K562 (cell line): ENCODE measurements around the gene BRPF1. TPM values are rescaled to one million over a fixed set of nuclear protein-coding genes. Genes with fewer than 3 reads are reported as not detected.
A peak's percentile ranks its signal among the peaks of the same experiment; 100 is the strongest.

Experiments
- ASH1L ChIP-seq: fragments of 450-650 bp; IDR thresholded peaks from 2 replicates; pipeline ENCODE4 v1.6.1; 2018; ENCODE audit warnings: borderline replicate concordance, mild to moderate bottlenecking, low read depth; ENCODE audit not compliant: partially characterized antibody
- DPF2 ChIP-seq: fragments of 450-650 bp; IDR thresholded peaks from 2 replicates; pipeline ENCODE4 v1.6.1; 2016
- ELF4 ChIP-seq: fragments of 450-650 bp; formaldehyde crosslinking; IDR thresholded peaks from 2 replicates; pipeline ENCODE4 v1.4.0; 2022; ENCODE audit warnings: missing genetic modification characterization
- GTF3C2 ChIP-seq: IDR thresholded peaks from 3 replicates; pipeline ENCODE4 v1.6.1; 2011; ENCODE audit warnings: borderline replicate concordance, mild to moderate bottlenecking, moderate library complexity; ENCODE audit not compliant: insufficient read length; ENCODE audit errors: extremely low read depth
- KLF16 ChIP-seq: IDR thresholded peaks from 2 replicates; pipeline ENCODE4 v1.6.1; 2016; ENCODE audit warnings: antibody characterized with exemption
- NEUROD1 ChIP-seq: fragments of 150-350 bp; IDR thresholded peaks from 2 replicates; pipeline ENCODE4 v1.6.1; 2014; ENCODE audit warnings: borderline replicate concordance, low read length, low read depth; ENCODE audit not compliant: partially characterized antibody
- NUFIP1 ChIP-seq: fragments of 450-650 bp; IDR thresholded peaks from 2 replicates; pipeline ENCODE4 v1.6.1; 2018; ENCODE audit not compliant: partially characterized antibody
- POLR2B ChIP-seq: fragments of 450-650 bp; IDR thresholded peaks from 2 replicates; pipeline ENCODE4 v1.6.1; 2018; ENCODE audit warnings: low read depth; ENCODE audit not compliant: partially characterized antibody
- RNF2 ChIP-seq: sonication (generic); IDR thresholded peaks from 2 replicates; pipeline ENCODE4 v1.6.1; 2016
- SIN3A ChIP-seq, 2 experiments: fragments of 150-350 bp in 1 of 2; IDR thresholded peaks; 2 replicates each; pipeline ENCODE4 v1.6.1; 2011 to 2016; ENCODE audit warnings: borderline replicate concordance in 2 of 2, low read depth in 2 of 2, low read length in 2 of 2, mild to moderate bottlenecking in 2 of 2, moderate library complexity in 2 of 2; ENCODE audit not compliant: control insufficient read depth in 1 of 2
- WHSC1 ChIP-seq: IDR thresholded peaks from one replicate; pipeline ENCODE4 v1.6.1; 2012; ENCODE audit warnings: low read length, control low read depth, inconsistent platforms
- ZNF175 ChIP-seq: fragments of 200-800 bp; sonication (Bioruptor generic); IDR thresholded peaks from 2 replicates; pipeline ENCODE4 v1.6.1; 2016; ENCODE audit warnings: low read depth, mild to moderate bottlenecking, missing genetic modification characterization, missing compliant biosample characterization
- polyA plus RNA-seq, 8 experiments: library from polyadenylated mRNA; depleted of rRNA in 4 of 8; stranded (reverse) in 5 of 8; unstranded in 3 of 8; fragments of >200 nt; fragmentation: Nextera tagmentation in 2 of 8; fragmentation: Illumina TruSeq in 1 of 8; extraction: Ambion mirVana in 2 of 8; extraction: Trizol in 1 of 8; gene quantifications; 2 replicates each; pipeline versions ENCODE4 v1.2.1 to v1.2.3, GENCODE V29; 2011 to 2014; ENCODE audit warnings: inconsistent platforms in 1 of 8, missing spikeins in 1 of 8
- total RNA-seq, 7 experiments: library from RNA; depleted of rRNA in 6 of 7; stranded (reverse); fragments of >200 nt in 6 of 7; fragmentation: Illumina TruSeq in 2 of 7; extraction: Trizol in 2 of 7; gene quantifications; 2 replicates each; pipeline versions ENCODE4 v1.2.1 to v1.2.3, GENCODE V29; 2011 to 2021; ENCODE audit warnings: low replicate concordance in 1 of 7
- TF ChIP-seq, protein P1 (sequence below): fragments of 450-650 bp; formaldehyde crosslinking; IDR thresholded peaks from 2 replicates; pipeline ENCODE4 v1.4.0; 2020; ENCODE audit warnings: mild to moderate bottlenecking
- TF ChIP-seq, protein P2 (sequence below), 3 experiments: fragments of 200-800 bp in 1 of 3; fragments of 250-450 bp in 1 of 3; fragments of 450-650 bp in 1 of 3; sonication (Bioruptor Pico) in 1 of 3; sonication (Bioruptor generic) in 1 of 3; formaldehyde crosslinking in 1 of 3; IDR thresholded peaks; 2 replicates each; pipeline versions ENCODE4 v1.6.1 to v1.8.0; 2016 to 2022; ENCODE audit warnings: mild to moderate bottlenecking in 2 of 3, missing genetic modification characterization in 2 of 3, missing compliant biosample characterization in 1 of 3, moderate library complexity in 1 of 3
- TF ChIP-seq, protein P3 (sequence below): fragments of 150-350 bp; conservative IDR thresholded peaks from 2 replicates; pipeline ENCODE4 v1.6.1; 2014; ENCODE audit warnings: low read length

The BRPF1 gene
- total and polyA plus RNA-seq, 9 of the 15 experiments (the other 6 are each of a cell fraction or from before 2014, with no cell fraction given), result 1.1 to 40.2 (median 23.5) TPM

GRCh38 chr3:9704347-9705322, 26.9 kb upstream of the BRPF1 start (continued):
- TF ChIP-seq RNF2, result no peak
- no peak for TF ChIP-seq NEUROD1
- no peak for TF ChIP-seq ZNF175 (CRISPR knock-in tag)
- TF ChIP-seq KLF16, result no peak
- TF ChIP-seq, protein P1, sequence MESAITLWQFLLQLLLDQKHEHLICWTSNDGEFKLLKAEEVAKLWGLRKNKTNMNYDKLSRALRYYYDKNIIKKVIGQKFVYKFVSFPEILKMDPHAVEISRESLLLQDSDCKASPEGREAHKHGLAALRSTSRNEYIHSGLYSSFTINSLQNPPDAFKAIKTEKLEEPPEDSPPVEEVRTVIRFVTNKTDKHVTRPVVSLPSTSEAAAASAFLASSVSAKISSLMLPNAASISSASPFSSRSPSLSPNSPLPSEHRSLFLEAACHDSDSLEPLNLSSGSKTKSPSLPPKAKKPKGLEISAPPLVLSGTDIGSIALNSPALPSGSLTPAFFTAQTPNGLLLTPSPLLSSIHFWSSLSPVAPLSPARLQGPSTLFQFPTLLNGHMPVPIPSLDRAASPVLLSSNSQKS, result no peak
- TF ChIP-seq, protein P2, sequence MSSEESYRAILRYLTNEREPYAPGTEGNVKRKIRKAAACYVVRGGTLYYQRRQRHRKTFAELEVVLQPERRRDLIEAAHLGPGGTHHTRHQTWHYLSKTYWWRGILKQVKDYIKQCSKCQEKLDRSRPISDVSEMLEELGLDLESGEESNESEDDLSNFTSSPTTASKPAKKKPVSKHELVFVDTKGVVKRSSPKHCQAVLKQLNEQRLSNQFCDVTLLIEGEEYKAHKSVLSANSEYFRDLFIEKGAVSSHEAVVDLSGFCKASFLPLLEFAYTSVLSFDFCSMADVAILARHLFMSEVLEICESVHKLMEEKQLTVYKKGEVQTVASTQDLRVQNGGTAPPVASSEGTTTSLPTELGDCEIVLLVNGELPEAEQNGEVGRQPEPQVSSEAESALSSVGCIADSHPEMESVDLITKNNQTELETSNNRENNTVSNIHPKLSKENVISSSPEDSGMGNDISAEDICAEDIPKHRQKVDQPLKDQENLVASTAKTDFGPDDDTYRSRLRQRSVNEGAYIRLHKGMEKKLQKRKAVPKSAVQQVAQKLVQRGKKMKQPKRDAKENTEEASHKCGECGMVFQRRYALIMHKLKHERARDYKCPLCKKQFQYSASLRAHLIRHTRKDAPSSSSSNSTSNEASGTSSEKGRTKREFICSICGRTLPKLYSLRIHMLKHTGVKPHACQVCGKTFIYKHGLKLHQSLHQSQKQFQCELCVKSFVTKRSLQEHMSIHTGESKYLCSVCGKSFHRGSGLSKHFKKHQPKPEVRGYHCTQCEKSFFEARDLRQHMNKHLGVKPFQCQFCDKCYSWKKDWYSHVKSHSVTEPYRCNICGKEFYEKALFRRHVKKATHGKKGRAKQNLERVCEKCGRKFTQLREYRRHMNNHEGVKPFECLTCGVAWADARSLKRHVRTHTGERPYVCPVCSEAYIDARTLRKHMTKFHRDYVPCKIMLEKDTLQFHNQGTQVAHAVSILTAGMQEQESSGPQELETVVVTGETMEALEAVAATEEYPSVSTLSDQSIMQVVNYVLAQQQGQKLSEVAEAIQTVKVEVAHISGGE (CRISPR knock-in tag; IDR thresholded peaks at IDR 0.05), result peak in 1 of 3 experiments; percentile 65; a peak in 1 of 6 replicates
- no peak for TF ChIP-seq WHSC1
- TF ChIP-seq NUFIP1, result no peak
- TF ChIP-seq POLR2B, result no peak
- no peak for TF ChIP-seq GTF3C2
- TF ChIP-seq ASH1L, result no peak
- TF ChIP-seq ELF4 (CRISPR knock-in tag), result no peak
- TF ChIP-seq, protein P3, sequence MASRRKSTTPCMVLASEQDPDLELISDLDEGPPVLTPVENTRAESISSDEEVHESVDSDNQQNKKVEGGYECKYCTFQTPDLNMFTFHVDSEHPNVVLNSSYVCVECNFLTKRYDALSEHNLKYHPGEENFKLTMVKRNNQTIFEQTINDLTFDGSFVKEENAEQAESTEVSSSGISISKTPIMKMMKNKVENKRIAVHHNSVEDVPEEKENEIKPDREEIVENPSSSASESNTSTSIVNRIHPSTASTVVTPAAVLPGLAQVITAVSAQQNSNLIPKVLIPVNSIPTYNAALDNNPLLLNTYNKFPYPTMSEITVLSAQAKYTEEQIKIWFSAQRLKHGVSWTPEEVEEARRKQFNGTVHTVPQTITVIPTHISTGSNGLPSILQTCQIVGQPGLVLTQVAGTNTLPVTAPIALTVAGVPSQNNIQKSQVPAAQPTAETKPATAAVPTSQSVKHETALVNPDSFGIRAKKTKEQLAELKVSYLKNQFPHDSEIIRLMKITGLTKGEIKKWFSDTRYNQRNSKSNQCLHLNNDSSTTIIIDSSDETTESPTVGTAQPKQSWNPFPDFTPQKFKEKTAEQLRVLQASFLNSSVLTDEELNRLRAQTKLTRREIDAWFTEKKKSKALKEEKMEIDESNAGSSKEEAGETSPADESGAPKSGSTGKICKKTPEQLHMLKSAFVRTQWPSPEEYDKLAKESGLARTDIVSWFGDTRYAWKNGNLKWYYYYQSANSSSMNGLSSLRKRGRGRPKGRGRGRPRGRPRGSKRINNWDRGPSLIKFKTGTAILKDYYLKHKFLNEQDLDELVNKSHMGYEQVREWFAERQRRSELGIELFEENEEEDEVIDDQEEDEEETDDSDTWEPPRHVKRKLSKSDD, result no peak
- TF ChIP-seq DPF2, result no peak
- peak in 1 of 2 experiments; percentile 97; a peak in 2 of 4 replicates for TF ChIP-seq SIN3A (IDR thresholded peaks at IDR 0.05; ENCODE audit: borderline replicate concordance in 2 of 2, control insufficient read depth in 1 of 2, low read depth in 2 of 2, low read length in 2 of 2)
